Peyer's patch (tissue), 4 donors: ENCODE results near the gene LIN9. TPM values are rescaled to one million over a fixed set of nuclear protein-coding genes. Genes with fewer than 3 reads are reported as not detected.

Source experiments
- DNase-seq, 3 donors: peaks; one replicate each; pipeline ENCODE4 v3.0.0-alpha.2; 2017 to 2019
- H3K27ac ChIP-seq, 4 donors: fragments of 200-600 bp; sonication (generic); one replicate each; pipeline ENCODE4 v1.5.1; 2016 to 2019
- H3K27me3 ChIP-seq, 2 donors: fragments of 200-600 bp; sonication (generic); one replicate each; pipeline ENCODE4 v1.5.1; 2019
- H3K36me3 ChIP-seq, 3 donors: fragments of 200-600 bp; sonication (generic); one replicate each; pipeline ENCODE4 v1.5.1; 2016 to 2019
- H3K4me1 ChIP-seq, 4 donors: fragments of 200-600 bp; sonication (generic); one replicate each; pipeline ENCODE4 v1.5.1; 2016 to 2019
- H3K4me3 ChIP-seq, 4 donors: fragments of 200-600 bp; sonication (generic); 1 replicate in 3 of 4; 2 replicates in 1 of 4; pipeline ENCODE4 v1.5.1; 2016 to 2019; ENCODE audit warnings: mild to moderate bottlenecking in 1 of 4
- H3K9me3 ChIP-seq, 4 donors: fragments of 200-600 bp; sonication (generic); one replicate each; pipeline ENCODE4 v1.5.1; 2016 to 2019; ENCODE audit warnings: mild to moderate bottlenecking in 1 of 4
- POLR2A ChIP-seq, 2 donors: fragments of 450-650 bp; IDR thresholded peaks; one replicate each; pipeline ENCODE4 v1.5.1; 2017; ENCODE audit warnings: antibody characterized with exemption in 2 of 2, mild to moderate bottlenecking in 2 of 2, moderate library complexity in 2 of 2
- total RNA-seq, 4 donors: library from RNA; depleted of rRNA; stranded (reverse); fragments of >200 nt; gene quantifications; one replicate each; pipeline ENCODE4 v1.1.0, GENCODE V29; 2016
- TF ChIP-seq, protein P1 (sequence below), 6 experiments: fragments of 450-650 bp in 4 of 6; fragments of 200-600 bp in 2 of 6; sonication (generic) in 1 of 6; IDR thresholded peaks; one replicate each; pipeline ENCODE4 v1.5.1; 2017 to 2019; ENCODE audit warnings: antibody characterized with exemption in 6 of 6, mild to moderate bottlenecking in 3 of 6, moderate library complexity in 1 of 6

The LIN9 gene
- total RNA-seq, 4 donors from 2014 or later, result 2.5 to 6.6 (median 4.2) TPM

DNA sequence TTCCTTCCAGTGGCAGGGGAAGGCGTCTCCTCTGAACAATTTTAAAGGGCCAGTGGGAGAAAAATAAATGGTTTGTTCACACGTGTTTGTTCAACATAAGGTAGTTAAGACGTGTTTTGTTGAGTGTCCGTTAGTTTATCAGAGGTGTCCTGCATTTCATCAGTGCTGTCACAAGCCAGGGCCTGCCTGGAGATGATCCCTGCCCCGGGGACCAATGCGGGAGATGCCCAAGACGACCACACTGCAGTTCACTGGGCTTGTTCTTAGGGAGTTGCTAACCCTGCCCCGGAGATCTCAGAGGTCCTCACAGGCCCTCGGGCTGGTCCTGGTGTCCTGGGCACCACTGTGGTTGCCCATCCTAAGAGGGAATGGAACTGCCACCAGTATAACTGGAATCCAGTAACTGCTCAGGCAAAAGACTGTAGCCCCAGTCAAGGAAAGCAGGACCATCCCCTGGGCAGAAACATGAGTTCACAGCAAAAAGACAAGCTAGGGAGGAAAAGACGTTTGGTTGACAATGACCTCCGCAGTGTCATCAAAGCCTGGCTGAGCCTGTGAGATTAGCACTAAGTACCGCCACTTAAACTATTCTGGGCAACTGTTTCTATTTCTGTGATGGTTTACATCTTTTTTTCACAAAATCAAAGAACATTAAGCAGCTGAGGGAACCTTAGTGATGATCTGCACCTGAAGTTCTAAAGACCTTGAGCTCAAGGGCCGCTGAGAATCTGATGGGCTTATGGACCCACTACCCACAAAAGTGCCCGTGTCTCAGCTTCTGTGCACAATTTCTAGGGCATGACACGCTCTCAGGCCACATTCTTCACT, 44.9 kb upstream of the LIN9 start:
- H3K27me3 ChIP-seq, result no peaks in the 10 kb centered on the region
- peaks cover 0 to 5% (median 0%) of the 10 kb centered on the region in 3 donors for H3K36me3 ChIP-seq
- H3K4me3 ChIP-seq, result no peak overlapping the region
- peaks cover 0 to 17% (median 2%) of the 10 kb centered on the region in 4 donors for H3K4me1 ChIP-seq
- DNase-seq, result no peak
- no peak overlapping the region for H3K27ac ChIP-seq
- no peaks in the 10 kb centered on the region for H3K9me3 ChIP-seq
- TF ChIP-seq POLR2A (IDR thresholded peaks at IDR 0.05), result no peak
- TF ChIP-seq, protein P1, sequence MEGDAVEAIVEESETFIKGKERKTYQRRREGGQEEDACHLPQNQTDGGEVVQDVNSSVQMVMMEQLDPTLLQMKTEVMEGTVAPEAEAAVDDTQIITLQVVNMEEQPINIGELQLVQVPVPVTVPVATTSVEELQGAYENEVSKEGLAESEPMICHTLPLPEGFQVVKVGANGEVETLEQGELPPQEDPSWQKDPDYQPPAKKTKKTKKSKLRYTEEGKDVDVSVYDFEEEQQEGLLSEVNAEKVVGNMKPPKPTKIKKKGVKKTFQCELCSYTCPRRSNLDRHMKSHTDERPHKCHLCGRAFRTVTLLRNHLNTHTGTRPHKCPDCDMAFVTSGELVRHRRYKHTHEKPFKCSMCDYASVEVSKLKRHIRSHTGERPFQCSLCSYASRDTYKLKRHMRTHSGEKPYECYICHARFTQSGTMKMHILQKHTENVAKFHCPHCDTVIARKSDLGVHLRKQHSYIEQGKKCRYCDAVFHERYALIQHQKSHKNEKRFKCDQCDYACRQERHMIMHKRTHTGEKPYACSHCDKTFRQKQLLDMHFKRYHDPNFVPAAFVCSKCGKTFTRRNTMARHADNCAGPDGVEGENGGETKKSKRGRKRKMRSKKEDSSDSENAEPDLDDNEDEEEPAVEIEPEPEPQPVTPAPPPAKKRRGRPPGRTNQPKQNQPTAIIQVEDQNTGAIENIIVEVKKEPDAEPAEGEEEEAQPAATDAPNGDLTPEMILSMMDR (IDR thresholded peaks at IDR 0.05), result no peak

DNA sequence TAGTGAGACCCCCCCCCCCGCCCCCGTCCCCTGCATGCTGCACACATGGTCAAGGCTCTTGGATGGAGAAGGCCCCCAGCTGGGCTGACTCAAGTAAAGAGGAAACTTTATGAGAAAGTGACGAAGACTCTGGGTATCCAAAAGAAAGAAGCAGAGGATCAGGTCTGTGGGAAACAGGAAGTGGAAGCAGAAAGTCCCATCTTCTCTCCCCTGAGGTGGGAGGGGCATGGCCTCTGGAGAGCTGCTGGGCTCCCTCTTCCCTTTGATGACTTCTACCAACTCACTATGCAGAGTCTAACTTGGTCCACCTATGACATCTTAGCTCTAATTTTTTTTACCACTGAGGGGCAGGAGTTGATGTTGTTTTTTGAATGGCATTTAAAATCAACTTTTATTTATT, 42.7 kb upstream of the LIN9 start:
- Histone ChIP-seq H3K4me3 (no peak overlapping the region), H3K4me1 (peaks cover 0 to 19% (median 2%) of the 10 kb centered on the region in 4 donors), H3K36me3 (no peaks in the 10 kb centered on the region), H3K9me3 (no peaks in the 10 kb centered on the region), H3K27ac (no peak overlapping the region), H3K27me3 (no peaks in the 10 kb centered on the region)
- TF ChIP-seq, protein P1 (IDR thresholded peaks at IDR 0.05), result no peak
- TF ChIP-seq POLR2A (IDR thresholded peaks at IDR 0.05), result no peak
- DNase-seq, result no peak

DNA sequence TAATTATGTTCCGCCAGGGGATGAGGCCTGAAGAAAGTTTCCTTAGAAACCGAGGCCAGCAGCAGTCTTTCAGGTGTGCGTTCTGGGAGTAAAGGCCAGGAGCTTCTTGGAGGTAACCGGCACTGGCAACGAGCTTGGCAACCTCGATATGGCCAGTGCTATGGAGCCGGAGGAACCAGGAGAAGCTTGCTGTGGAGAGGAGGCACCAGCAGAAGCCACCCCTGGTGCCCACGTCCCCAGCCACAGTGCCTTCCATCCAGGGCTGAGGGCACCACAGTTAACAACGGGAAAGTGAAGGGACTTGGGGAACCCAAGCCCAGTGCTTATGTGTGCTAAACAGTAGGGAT, 41.5 kb upstream of the LIN9 start:
- H3K27ac ChIP-seq, result peak overlapping the region; percentile 13 to 68 (median 40)
- TF ChIP-seq, protein P1 (IDR thresholded peaks at IDR 0.05), result no peak
- no peak for TF ChIP-seq POLR2A (IDR thresholded peaks at IDR 0.05)
- peak in 1 of 3 donors; percentile 58 for DNase-seq

DNA sequence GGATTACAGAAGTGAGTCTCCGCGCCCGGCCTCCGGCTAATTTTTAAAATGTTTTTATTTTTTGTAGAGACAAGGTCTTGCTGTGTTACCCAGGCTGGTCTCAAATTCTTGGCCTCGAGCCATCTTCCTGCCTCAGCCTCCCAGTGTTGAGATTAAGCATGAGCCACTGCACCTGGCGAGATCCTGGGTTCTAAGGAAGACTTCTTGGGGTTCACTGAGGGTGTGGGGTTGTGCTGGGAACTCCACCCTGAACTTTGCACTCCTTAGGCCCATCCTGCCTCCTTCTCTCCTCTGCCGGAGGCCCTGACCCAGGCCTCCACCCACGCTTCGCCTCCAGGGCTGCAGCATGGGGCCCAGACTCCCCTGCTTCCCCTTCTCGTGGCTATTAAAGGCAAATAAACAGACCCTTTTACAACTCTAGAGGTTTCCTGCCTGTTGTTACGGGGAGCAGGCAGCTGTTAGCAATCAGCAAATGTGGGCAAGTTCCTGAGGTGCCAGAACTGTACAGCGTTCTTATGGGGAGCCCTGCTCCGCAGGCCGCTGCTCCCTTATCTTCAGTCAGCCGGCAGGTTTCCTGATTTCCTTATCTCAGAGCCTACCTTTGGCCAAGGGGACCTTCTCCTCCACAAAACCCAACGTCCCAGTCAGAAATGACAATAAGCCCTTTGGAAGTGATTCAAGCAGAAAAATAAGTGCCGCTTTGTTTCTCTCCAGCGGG, 41.0 kb upstream of the LIN9 start:
- H3K27me3 ChIP-seq, result no peaks in the 10 kb centered on the region
- peak; percentile 39 to 76 (median 75) for DNase-seq
- no peaks in the 10 kb centered on the region for H3K9me3 ChIP-seq
- H3K4me1 ChIP-seq, result peaks cover 0 to 19% (median 2%) of the 10 kb centered on the region in 4 donors
- H3K36me3 ChIP-seq, result no peaks in the 10 kb centered on the region
- peak overlapping the region; percentile 13 to 68 (median 40) for H3K27ac ChIP-seq
- H3K4me3 ChIP-seq, result no peak overlapping the region
- peak in 1 of 2 donors; percentile 28 for TF ChIP-seq POLR2A (IDR thresholded peaks at IDR 0.05)
- TF ChIP-seq, protein P1 (IDR thresholded peaks at IDR 0.05), result peak in 1 of 6 experiments; percentile 5

More for the DNA sequence above, 41.5 kb upstream of the LIN9 start:
- no peak overlapping the region for H3K4me3 ChIP-seq
- H3K9me3 ChIP-seq, result no peaks in the 10 kb centered on the region
- no peaks in the 10 kb centered on the region for H3K27me3 ChIP-seq
- no peaks in the 10 kb centered on the region for H3K36me3 ChIP-seq
- H3K4me1 ChIP-seq, result peaks cover 0 to 19% (median 2%) of the 10 kb centered on the region in 4 donors

DNA sequence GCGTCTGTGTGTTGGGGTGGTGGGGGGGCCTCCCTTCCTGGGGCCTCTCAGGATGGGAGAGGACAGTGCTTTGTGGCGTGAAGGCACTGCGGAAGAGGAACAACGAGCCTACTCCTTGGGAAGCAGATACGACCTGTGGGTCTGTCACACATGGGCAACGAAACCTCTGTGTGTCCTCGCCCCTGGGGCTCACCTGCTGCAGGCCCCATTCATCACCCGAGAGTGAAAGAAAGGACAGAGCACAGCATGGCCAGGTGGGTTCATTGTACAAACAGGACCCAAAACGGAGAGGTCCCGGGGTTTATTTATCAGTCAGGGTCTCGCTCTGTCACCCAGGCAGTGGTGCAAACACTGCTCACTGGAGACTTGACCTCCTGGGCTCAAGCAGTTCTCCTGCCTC, 40.1 kb upstream of the LIN9 start:
- peaks cover 0 to 19% (median 2%) of the 10 kb centered on the region in 4 donors for H3K4me1 ChIP-seq
- no peaks in the 10 kb centered on the region for H3K36me3 ChIP-seq
- no peak overlapping the region for H3K4me3 ChIP-seq
- peak overlapping the region in 2 of 4 donors; percentile 4 to 13 for H3K27ac ChIP-seq
- H3K9me3 ChIP-seq, result no peaks in the 10 kb centered on the region
- H3K27me3 ChIP-seq, result no peaks in the 10 kb centered on the region
- TF ChIP-seq, protein P1 (IDR thresholded peaks at IDR 0.05), result no peak
- TF ChIP-seq POLR2A (IDR thresholded peaks at IDR 0.05), result no peak
- DNase-seq, result no peak
